Right forelimb (tissue), 1 donor: Measurements from ENCODE around the gene DNAH2.
A peak's percentile ranks its signal among the peaks of the same experiment; 100 is the strongest.

Source experiments
- DNase-seq: peaks from one replicate; pipeline ENCODE4 v3.0.0-alpha.2; 2018

DNAH2 gene

GRCh38 chr17:7823581-7824001, 106.0 kb downstream of the DNAH2 start:
- no peak for DNase-seq

GRCh38 chr17:7824021-7824924, 106.7 kb downstream of the DNAH2 start:
- no peak for DNase-seq

GRCh38 chr17:7825206-7825990, 107.9 kb downstream of the DNAH2 start:
- no peak for DNase-seq

GRCh38 chr17:7830616-7831015, 113.1 kb downstream of the DNAH2 start:
- no peak for DNase-seq

- DNase-seq = no peak
Measured at GRCh38 chr17:7831233-7831632, 113.7 kb downstream of the DNAH2 start.

GRCh38 chr17:7832431-7832830, 114.9 kb downstream of the DNAH2 start:
- no peak for DNase-seq

- no peak for DNase-seq
Measured at GRCh38 chr17:7833011-7833794, 115.7 kb downstream of the DNAH2 start.

GRCh38 chr17:7833795-7834541, 116.4 kb downstream of the DNAH2 start, which contains the start of gene KDM6B:
KDM6B (plus strand) TSS chr17:7834217; CDS start chr17:7845555, 11,338 bp downstream.
- peak; percentile 92 for DNase-seq

GRCh38 chr17:7834542-7834956, 117.0 kb downstream of the DNAH2 start:
- DNase-seq = no peak

- DNase-seq = peak; percentile 98
Measured at GRCh38 chr17:7834957-7835813, 117.6 kb downstream of the DNAH2 start.

- peak; percentile 79 for DNase-seq
Measured at GRCh38 chr17:7835814-7836595, 118.5 kb downstream of the DNAH2 start.

GRCh38 chr17:7836596-7837407, 119.3 kb downstream of the DNAH2 start:
- DNase-seq = peak; percentile 89

GRCh38 chr17:7837408-7838088, 120.0 kb downstream of the DNAH2 start:
- DNase-seq = no peak

- no peak for DNase-seq
Measured at GRCh38 chr17:7838090-7839075, 120.8 kb downstream of the DNAH2 start.

GRCh38 chr17:7839190-7839875, 121.8 kb downstream of the DNAH2 start:
- no peak for DNase-seq

- DNase-seq = no peak
Measured at GRCh38 chr17:7839876-7840261, 122.3 kb downstream of the DNAH2 start.

- DNase-seq = no peak
Measured at GRCh38 chr17:7840441-7840840, 122.9 kb downstream of the DNAH2 start.
